CD4-positive, alpha-beta T cell treated with Interleukin-4 for 1 hour (primary cell): ENCODE results near the gene HERC3.
A peak's percentile ranks its signal among the peaks of the same experiment; 100 is the strongest.

ENCODE experiments used
- DNase-seq, 2 donors: peaks; one replicate each; pipeline ENCODE4 v3.0.0-alpha.2; 2020 to 2022

Gene HERC3

DNA sequence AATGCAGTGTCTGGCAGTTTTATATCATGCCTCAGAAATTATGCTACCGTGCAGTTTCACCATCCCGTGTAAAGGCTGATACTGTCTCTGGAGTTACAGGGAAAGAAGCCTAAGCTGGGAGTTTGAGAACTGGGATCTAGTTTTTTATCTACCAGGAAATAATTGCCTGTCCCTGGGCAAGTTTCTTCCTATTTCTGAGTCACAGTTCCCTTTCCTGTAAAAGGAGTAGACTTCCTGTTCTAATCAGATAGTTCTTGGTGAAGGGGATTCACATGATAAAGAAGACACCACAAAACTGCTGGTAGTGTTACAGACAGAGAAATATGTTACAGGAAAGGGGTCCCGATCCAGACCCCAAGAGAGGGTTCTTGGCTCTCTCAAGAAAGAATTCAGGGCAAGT, 17.1 kb downstream of the HERC3 start:
- DNase-seq = no peak

DNA sequence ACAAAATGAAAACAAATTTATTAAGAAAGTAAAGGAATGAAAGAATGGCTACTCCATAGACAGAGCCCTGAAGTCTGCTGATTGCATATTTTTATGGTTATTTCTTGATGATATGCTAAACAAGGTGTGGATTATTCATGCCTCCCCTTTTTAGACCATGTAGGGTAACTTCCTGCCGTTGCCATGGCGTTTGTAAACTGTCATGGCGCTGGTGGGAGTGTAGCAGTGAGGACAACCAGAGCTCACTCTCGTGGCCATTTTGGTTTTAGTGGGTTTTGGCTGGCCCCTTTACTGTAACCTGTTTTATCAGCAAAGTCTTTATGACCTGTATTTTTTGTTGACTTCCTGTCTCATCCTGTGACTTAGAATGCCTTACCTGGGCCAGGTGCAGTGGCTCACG, 17.5 kb downstream of the HERC3 start:
- DNase-seq = peak in 1 of 2 donors; percentile 33

GRCh38 chr4:88610771-88611170, 18.5 kb downstream of the HERC3 start:
- DNase-seq = no peak

- peak; percentile 63 to 88 for DNase-seq
Observed at GRCh38 chr4:88613417-88613875, 21.2 kb downstream of the HERC3 start.

GRCh38 chr4:88614058-88614457, 21.8 kb downstream of the HERC3 start:
- no peak for DNase-seq

- DNase-seq = no peak
Observed at GRCh38 chr4:88616275-88617150, 24.2 kb downstream of the HERC3 start.

DNA sequence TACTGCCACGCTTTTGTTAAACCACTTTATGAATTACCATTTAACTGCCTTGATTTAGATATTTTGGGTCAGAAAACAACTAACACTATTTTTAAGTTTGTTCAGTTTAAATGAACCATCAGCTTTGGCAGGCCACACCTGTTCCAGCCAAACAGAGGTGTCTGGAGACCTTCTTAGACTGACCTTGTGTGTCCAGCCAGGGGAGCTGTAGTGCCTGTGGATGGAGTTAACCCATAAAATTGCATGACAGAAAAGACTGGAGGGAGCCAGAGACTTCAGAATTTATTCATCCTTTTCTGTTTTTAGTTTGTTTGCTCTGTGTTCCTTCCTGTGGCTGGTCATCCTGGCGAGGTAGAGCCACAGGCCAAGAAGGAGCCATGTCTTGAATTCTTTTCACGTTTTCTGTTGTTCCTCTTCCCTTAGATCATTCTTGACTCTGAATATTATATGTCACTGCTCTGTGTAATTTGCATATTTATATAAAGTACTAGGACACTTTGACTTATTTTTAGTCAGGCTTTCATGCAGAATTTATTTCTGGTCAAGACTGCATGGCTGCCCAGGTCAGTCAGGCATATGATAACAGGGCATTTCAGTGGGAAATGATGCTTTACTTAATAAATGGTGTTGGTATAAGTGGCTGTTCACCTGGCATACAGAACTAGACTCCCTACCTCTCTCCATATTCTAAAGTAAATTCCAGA, 26.7 kb downstream of the HERC3 start:
- no peak for DNase-seq

DNA sequence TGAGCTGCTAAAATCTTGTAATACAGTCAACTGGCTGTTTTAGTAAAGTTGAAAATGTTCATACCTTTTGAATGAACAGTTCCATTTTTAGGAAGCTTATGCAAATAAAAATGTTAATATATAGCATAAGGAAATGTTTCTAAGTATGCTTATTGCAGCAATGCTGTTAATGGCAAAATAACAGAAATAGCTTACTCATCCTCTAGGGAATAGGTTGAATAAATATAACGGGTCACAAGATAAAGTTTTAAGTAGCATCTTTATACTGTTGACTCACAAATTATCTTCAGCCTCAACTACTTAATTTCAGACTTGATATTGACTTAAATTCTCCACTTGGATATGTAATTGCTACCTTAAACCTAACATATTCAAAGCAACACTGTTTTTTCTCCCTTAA, 27.7 kb downstream of the HERC3 start:
- no peak for DNase-seq

- DNase-seq = no peak
Observed at GRCh38 chr4:88621763-88622327, 29.6 kb downstream of the HERC3 start.

GRCh38 chr4:88623097-88623496, 30.8 kb downstream of the HERC3 start:
- DNase-seq = no peak

DNA sequence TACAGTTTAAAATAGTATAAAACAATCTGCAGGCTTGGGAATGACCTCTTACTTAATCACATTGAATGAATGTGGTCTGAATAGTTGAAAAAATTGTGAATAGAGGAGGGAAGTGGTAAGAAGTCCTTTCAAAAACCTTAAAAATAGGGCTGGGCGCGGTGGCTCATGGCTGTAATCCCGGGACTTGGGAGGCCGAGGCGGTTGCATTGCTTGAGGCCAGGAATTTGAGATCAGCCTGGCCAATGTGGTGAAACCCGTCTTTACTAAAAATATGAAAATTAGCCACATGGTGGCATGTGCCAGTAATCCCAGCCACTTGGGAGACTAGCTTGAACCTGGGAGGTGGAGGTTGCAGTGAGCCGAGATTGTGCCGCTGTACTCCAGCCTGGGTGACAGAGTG, 36.5 kb downstream of the HERC3 start:
- no peak for DNase-seq

- no peak for DNase-seq
Observed at GRCh38 chr4:88629826-88630225, 37.5 kb downstream of the HERC3 start.

- DNase-seq = no peak
Observed at GRCh38 chr4:88630756-88631155, 38.5 kb downstream of the HERC3 start.

GRCh38 chr4:88643932-88644331, 51.7 kb downstream of the HERC3 start:
- DNase-seq = no peak

DNA sequence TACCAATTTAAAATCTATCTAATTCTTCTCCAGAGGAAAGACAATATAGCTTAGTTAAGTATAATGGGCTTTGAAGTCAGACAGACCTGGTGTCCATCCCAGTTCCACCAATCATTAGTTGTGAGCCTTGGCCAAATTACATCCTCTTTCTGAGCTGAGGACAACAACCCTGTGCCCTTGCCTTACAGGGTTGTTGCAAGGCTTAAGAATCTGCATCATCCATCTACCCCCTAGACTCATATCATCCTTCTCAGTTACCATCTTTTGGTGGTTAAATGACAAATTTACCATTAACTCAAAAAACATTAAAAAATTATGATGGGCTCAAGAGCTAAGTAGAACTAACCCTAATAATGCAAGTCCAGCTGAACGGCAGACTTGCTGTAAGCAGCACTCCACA, 53.7 kb downstream of the HERC3 start:
- DNase-seq = no peak

- no peak for DNase-seq
Observed at GRCh38 chr4:88646528-88647280, 54.4 kb downstream of the HERC3 start.

DNA sequence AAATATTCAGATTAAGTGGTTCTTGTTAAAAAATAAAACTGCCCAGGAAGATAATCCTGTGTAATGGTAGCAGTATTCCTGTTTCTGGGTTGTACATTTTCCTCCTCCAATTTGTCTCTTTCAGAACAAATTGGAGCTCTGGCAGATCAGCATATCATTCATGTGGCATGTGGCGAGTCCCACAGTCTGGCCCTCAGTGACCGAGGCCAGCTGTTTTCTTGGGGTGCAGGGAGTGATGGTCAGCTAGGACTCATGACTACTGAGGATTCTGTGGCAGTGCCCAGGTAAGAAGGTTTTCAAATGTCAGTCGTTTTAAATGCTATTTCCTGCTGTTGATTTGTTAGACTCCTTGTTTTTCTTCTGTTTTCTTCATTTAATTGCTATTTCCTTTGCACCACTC, 57.4 kb downstream of the HERC3 start:
- DNase-seq = no peak

- no peak for DNase-seq
Observed at GRCh38 chr4:88653371-88653946, 61.2 kb downstream of the HERC3 start.

DNA sequence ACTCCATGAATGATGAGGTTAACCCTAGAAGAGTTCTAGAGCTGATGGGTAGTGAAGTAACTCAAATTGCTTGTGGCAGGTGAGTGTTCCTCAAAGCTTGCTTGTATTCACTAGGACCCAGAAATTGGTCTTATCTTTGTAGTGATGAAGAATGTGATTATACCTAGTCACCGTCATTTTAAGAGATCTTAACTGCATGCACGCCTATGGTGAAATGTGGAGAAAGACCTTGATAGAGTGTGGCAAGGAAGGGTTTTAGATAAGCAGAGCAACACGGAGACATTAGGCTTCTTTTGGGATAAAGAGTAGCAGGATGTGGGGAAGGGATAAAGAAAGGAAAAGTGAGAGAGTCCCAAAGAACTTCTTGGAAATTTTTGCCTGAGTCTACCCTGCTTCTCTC, 62.9 kb downstream of the HERC3 start:
- no peak for DNase-seq

DNA sequence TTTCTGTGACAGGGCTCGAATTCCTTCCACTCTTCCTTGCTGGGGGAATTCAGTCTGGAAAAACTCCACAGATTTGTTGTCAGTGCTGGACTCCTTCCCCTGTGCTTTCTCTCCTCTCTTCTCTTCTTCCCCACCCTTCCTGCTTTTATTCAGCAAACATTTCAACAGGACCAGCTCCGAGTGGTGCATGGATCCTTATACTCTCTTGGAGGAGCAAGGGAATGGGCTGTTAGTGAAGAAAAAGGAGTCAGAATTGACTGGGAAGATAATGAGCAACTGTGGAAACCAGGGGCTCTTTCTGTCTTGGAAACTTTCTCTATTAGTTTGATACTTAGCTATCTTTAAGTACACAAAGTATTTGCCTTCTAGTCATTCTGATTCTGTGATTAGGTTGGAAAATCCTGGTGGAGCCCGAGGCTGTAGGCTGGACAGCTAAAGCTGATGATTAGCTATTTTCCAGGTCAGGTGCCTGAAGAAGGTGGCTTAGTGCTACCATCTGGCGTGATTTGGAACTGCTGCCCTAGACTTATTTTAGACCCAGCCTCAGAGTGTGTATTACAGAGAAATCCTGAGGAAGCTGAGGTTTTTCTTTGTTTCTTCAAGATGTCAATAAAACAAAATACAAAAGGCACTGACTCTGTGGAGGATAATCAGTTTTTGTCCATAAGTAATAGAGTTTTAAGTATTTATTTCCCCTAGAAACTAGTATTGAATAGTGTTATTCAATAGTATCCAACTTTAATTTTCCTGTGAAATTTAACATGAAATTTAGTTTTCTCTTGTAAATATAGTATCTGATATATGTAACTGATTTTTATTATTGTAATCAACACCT, 67.0 kb downstream of the HERC3 start:
- DNase-seq = peak; percentile 27 to 60

DNA sequence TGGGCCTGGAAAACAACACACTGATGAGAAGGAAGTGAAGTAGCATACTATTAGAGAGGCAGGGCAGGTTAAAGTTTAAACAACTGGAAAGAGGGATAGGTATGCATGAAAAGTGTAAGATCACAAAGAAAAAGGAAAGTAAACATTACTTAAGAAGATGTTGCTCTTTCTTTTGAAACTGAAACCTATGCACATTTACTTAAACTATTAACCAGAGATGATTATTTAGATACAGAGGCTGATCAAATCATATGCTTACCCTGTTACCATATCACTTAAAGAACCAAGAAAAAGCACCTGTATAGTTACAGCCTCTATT, 67.6 kb downstream of the HERC3 start:
- DNase-seq = no peak
